ENCODE data around the gene FGL2.
A peak's percentile ranks its signal among the peaks of the same experiment; 100 is the strongest.
"Not testable (repeated sequence)": the region's sequence is repeated elsewhere in the genome, so short reads cannot be mapped to it uniquely, and the experiment has no call there.

The FGL2 gene

DNA sequence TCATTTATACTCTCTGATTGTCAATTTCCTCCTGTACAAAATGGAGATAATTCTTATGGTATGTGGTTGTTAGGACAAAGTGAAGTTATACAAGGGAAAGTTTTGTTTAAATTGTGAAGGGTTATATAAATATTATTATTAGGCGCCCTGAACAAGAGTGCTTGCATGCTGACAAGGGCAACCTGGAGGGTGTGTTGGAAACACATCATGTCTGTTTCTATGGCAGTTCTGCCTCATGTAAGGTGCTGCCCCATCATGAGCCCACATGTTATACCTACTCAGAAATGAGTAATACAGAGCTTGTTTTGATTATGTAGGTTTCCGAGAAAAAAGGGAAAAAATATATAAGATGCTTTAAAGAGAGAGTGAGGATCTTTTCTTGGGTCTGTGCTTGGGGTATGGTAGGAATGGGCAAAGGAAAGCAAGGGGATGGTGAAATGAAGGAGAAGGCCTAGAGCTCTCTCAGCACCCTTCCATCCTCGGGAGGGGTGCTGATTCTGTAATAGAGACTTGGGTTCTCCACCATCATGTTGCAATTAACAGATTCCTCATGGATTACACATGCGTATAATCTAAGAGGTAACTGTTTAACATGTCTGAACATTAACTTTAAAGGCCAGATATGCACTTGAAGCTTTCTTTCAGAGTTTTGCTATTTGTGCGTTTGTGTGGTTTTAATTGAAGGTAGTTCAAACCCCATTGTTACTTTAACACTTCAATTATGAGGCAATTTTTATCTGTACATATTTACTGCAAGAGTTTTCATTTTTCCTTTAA lies 43.8 kb downstream of the FGL2 start:
- not testable (repeated sequence) for DNase-seq

DNA sequence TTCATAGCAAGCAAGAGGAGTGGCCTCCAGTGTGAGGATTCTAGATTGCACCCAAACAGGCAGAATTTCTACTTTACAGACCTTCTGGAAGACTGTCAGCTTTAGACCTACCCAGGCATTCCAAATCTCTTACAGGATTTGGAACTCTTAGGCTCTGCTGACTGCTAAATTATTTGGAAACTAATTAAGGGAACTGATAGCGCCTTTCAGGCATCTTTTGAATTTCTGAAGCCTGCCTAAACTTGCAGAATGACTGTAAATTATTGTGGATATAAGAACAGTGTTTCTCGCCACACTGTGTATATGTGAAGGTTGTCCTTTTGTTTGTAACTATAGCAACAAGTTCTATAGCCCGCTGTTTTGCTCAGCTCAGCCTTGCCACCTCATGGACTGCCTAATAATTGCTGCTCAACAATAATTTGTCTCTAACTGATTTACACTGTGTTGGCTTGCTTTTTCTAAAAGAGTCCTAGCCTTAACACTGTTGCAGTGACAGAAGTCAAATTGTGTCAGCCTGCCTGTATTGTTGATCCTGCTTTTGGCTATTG lies 44.6 kb downstream of the FGL2 start:
- DNase-seq, result peak; percentile 4

DNA sequence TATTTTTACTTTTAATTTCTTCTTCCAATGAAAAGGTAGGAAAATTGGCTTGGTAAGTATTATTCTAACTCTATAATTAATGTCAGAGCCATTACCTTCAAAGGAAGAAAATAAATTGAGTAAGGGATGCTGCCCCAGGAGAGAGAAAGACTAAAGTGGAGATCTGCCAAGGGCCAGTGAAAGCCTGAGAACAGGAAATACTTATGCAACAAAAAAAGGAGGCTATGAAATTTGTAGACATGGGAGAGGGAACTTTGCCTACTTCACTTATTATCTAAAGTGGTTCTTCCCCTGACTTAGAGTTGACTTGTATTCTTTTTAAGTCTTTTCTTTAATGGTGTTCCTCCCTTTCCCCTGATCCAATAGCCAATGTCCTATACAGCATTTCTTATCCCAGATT lies 47.4 kb downstream of the FGL2 start:
- not testable (repeated sequence) for DNase-seq
